Embryonic facial prominence (tissue), 1 donor: ENCODE measurements around the gene KLHDC3.
A peak's percentile ranks its signal among the peaks of the same experiment; 100 is the strongest.
"Not testable (repeated sequence)": the region's sequence is repeated elsewhere in the genome, so short reads cannot be mapped to it uniquely, and the experiment has no call there.

Source experiments
- DNase-seq: peaks from one replicate; pipeline ENCODE4 v3.0.0-alpha.2; 2016; ENCODE audit errors: extremely low spot score

The KLHDC3 gene

GRCh38 chr6:43029120-43029519 is 15.1 kb downstream of the KLHDC3 start:
- no peak for DNase-seq

GRCh38 chr6:43032326-43032725 is 18.3 kb downstream of the KLHDC3 start:
- no peak for DNase-seq

GRCh38 chr6:43033496-43034189 is 19.6 kb downstream of the KLHDC3 start:
- DNase-seq = no peak

- DNase-seq = no peak
These were observed 20.1 kb downstream of the KLHDC3 start for GRCh38 chr6:43034190-43034525.

GRCh38 chr6:43035495-43036194 is 21.6 kb downstream of the KLHDC3 start:
- no peak for DNase-seq

GRCh38 chr6:43036712-43037111 is 22.7 kb downstream of the KLHDC3 start:
- no peak for DNase-seq

- DNase-seq = no peak
These were observed 23.1 kb downstream of the KLHDC3 start for GRCh38 chr6:43037197-43037596.

- no peak for DNase-seq
These were observed 23.7 kb downstream of the KLHDC3 start for GRCh38 chr6:43037706-43038105.

GRCh38 chr6:43038727-43039126 is 24.7 kb downstream of the KLHDC3 start:
- no peak for DNase-seq

- DNase-seq = no peak
These were observed 26.7 kb downstream of the KLHDC3 start for GRCh38 chr6:43040542-43041257.

GRCh38 chr6:43041475-43041874 is 27.4 kb downstream of the KLHDC3 start:
- DNase-seq = not testable (repeated sequence)

GRCh38 chr6:43043310-43043709 is 29.3 kb downstream of the KLHDC3 start:
- DNase-seq = no peak

- DNase-seq = no peak
These were observed 31.4 kb downstream of the KLHDC3 start for GRCh38 chr6:43045371-43045930.

GRCh38 chr6:43047998-43048397 is 33.9 kb downstream of the KLHDC3 start:
- DNase-seq = no peak

- DNase-seq = no peak
These were observed 36.9 kb downstream of the KLHDC3 start for GRCh38 chr6:43050981-43051380.

- no peak for DNase-seq
These were observed 38.3 kb downstream of the KLHDC3 start for GRCh38 chr6:43052225-43052841.

GRCh38 chr6:43052842-43053544 is 38.9 kb downstream of the KLHDC3 start:
- DNase-seq = no peak

- DNase-seq = peak; percentile 96
These were observed 39.6 kb downstream of the KLHDC3 start, which contains the start of gene CUL7 for GRCh38 chr6:43053545-43054205. Gene CUL7 (minus strand): TSS chr6:43053851. CDS start chr6:43052788, 1,063 bp downstream.

GRCh38 chr6:43054206-43054943 is 40.3 kb downstream of the KLHDC3 start:
- DNase-seq = no peak

- no peak for DNase-seq
These were observed 41.9 kb downstream of the KLHDC3 start for GRCh38 chr6:43055966-43056365.
